HUES64 (cell line): Measurements from ENCODE around the gene IMMP2L.

Source experiments
- H3K27ac ChIP-seq: 2 replicates; pipeline ENCODE4 v1.7.0; 2013; ENCODE audit warnings: low read depth, low read length, inconsistent platforms
- H3K27me3 ChIP-seq: 2 replicates; pipeline ENCODE4 v1.6.1; 2013; ENCODE audit warnings: mild to moderate bottlenecking, low read length; ENCODE audit not compliant: insufficient read depth
- H3K36me3 ChIP-seq: 2 replicates; pipeline ENCODE4 v1.6.1; 2013; ENCODE audit warnings: mild to moderate bottlenecking, low read length; ENCODE audit not compliant: insufficient read depth
- H3K4me1 ChIP-seq: 2 replicates; pipeline ENCODE4 v1.6.1; 2013; ENCODE audit warnings: mild to moderate bottlenecking, low read length, moderate library complexity; ENCODE audit not compliant: insufficient read depth
- H3K4me3 ChIP-seq: 2 replicates; pipeline ENCODE4 v1.5.1; 2013; ENCODE audit warnings: mild to moderate bottlenecking, low read length, moderate library complexity
- H3K9ac ChIP-seq: 2 replicates; pipeline ENCODE4 v1.6.1; 2013; ENCODE audit warnings: mild to moderate bottlenecking, low read depth, low read length
- H3K9me3 ChIP-seq: 2 replicates; pipeline ENCODE4 v1.6.1; 2013; ENCODE audit warnings: low read depth, low read length; ENCODE audit not compliant: insufficient read depth
- WGBS: fragments of 150-250, 120-280 bp; methylation state at CpG from one replicate; pipeline ENCODE4 v1.1.7; 2013; ENCODE audit warnings: missing lambda C conversion rate; 5-methylcytosine and 5-hydroxymethylcytosine counted together

IMMP2L gene

GRCh38 chr7:111210996-111211395 is 351.3 kb downstream of the IMMP2L start:
- Histone ChIP-seq H3K27ac (no peak overlapping the region), H3K4me1 (peaks cover 7% of the 10 kb centered on the region; the same call in 1 of the 2 replicates), H3K27me3 (no peaks in the 10 kb centered on the region), H3K9ac (no peak overlapping the region), H3K9me3 (no peaks in the 10 kb centered on the region), H3K4me3 (no peak overlapping the region), H3K36me3 (no peaks in the 10 kb centered on the region)
- WGBS: 82% methylated on average over 3 of the region's 3 CpGs

- no peaks in the 10 kb centered on the region for H3K36me3 ChIP-seq
- no peak overlapping the region for H3K27ac ChIP-seq
- no peak overlapping the region for H3K9ac ChIP-seq
- no peaks in the 10 kb centered on the region for H3K9me3 ChIP-seq
- no peak overlapping the region for H3K4me3 ChIP-seq
- WGBS: 92% methylated on average over 1 of the region's 1 CpG
- H3K4me1 ChIP-seq: peaks cover 7% of the 10 kb centered on the region; the same call in 1 of the 2 replicates
- no peaks in the 10 kb centered on the region for H3K27me3 ChIP-seq
Observed at GRCh38 chr7:111210043-111210442, 352.2 kb downstream of the IMMP2L start.

GRCh38 chr7:111205251-111205650 is 357.0 kb downstream of the IMMP2L start:
- Histone ChIP-seq H3K36me3 (no peaks in the 10 kb centered on the region), H3K4me1 (no peaks in the 10 kb centered on the region), H3K9me3 (no peaks in the 10 kb centered on the region), H3K9ac (no peak overlapping the region), H3K4me3 (no peak overlapping the region), H3K27me3 (no peaks in the 10 kb centered on the region), H3K27ac (no peak overlapping the region)
- WGBS: 96% methylated on average over 1 of the region's 1 CpG

- Histone ChIP-seq H3K4me1 (no peaks in the 10 kb centered on the region), H3K4me3 (no peak overlapping the region), H3K27ac (no peak overlapping the region), H3K27me3 (no peaks in the 10 kb centered on the region), H3K36me3 (no peaks in the 10 kb centered on the region), H3K9me3 (no peaks in the 10 kb centered on the region), H3K9ac (no peak overlapping the region)
- WGBS: 97% methylated on average over 4 of the region's 4 CpGs
Observed at GRCh38 chr7:111202321-111202720, 360.0 kb downstream of the IMMP2L start.

- Histone ChIP-seq H3K9ac (no peak overlapping the region), H3K27me3 (no peaks in the 10 kb centered on the region), H3K4me1 (no peaks in the 10 kb centered on the region), H3K9me3 (no peaks in the 10 kb centered on the region), H3K27ac (no peak overlapping the region), H3K4me3 (no peak overlapping the region), H3K36me3 (no peaks in the 10 kb centered on the region)
Observed at GRCh38 chr7:111199643-111200042, 362.6 kb downstream of the IMMP2L start.

GRCh38 chr7:111198255-111198654 is 364.0 kb downstream of the IMMP2L start:
- no peaks in the 10 kb centered on the region for H3K36me3 ChIP-seq
- no peak overlapping the region for H3K9ac ChIP-seq
- no peak overlapping the region for H3K27ac ChIP-seq
- no peaks in the 10 kb centered on the region for H3K27me3 ChIP-seq
- 94% methylated on average over 4 of the region's 4 CpGs for WGBS
- no peak overlapping the region for H3K4me3 ChIP-seq
- H3K4me1 ChIP-seq: peaks cover 2% of the 10 kb centered on the region; the same call in 1 of the 2 replicates
- H3K9me3 ChIP-seq: no peaks in the 10 kb centered on the region

GRCh38 chr7:111196655-111197054 is 365.6 kb downstream of the IMMP2L start:
- H3K36me3 ChIP-seq: no peaks in the 10 kb centered on the region
- H3K27ac ChIP-seq: no peak overlapping the region
- no peak overlapping the region for H3K9ac ChIP-seq
- peaks cover 10% of the 10 kb centered on the region; the same call in 1 of the 2 replicates for H3K4me1 ChIP-seq
- H3K9me3 ChIP-seq: no peaks in the 10 kb centered on the region
- 97% methylated on average over 8 of the region's 8 CpGs for WGBS
- H3K27me3 ChIP-seq: no peaks in the 10 kb centered on the region
- no peak overlapping the region for H3K4me3 ChIP-seq

- H3K9me3 ChIP-seq: no peaks in the 10 kb centered on the region
- 65% methylated on average over 3 of the region's 3 CpGs for WGBS
- H3K9ac ChIP-seq: no peak overlapping the region
- no peaks in the 10 kb centered on the region for H3K36me3 ChIP-seq
- H3K4me1 ChIP-seq: peaks cover 10% of the 10 kb centered on the region; the same call in 1 of the 2 replicates
- H3K4me3 ChIP-seq: no peak overlapping the region
- no peak overlapping the region for H3K27ac ChIP-seq
- H3K27me3 ChIP-seq: no peaks in the 10 kb centered on the region
Observed at GRCh38 chr7:111192614-111193413, 369.5 kb downstream of the IMMP2L start.

GRCh38 chr7:111190804-111191203 is 371.5 kb downstream of the IMMP2L start:
- H3K4me3 ChIP-seq: no peak overlapping the region
- no peaks in the 10 kb centered on the region for H3K9me3 ChIP-seq
- peaks cover 10% of the 10 kb centered on the region; the same call in 1 of the 2 replicates for H3K4me1 ChIP-seq
- no peaks in the 10 kb centered on the region for H3K36me3 ChIP-seq
- 92% methylated on average over 2 of the region's 2 CpGs for WGBS
- H3K9ac ChIP-seq: no peak overlapping the region
- no peak overlapping the region for H3K27ac ChIP-seq
- no peaks in the 10 kb centered on the region for H3K27me3 ChIP-seq

GRCh38 chr7:111184987-111185386 is 377.3 kb downstream of the IMMP2L start:
- H3K9me3 ChIP-seq: no peaks in the 10 kb centered on the region
- H3K27me3 ChIP-seq: no peaks in the 10 kb centered on the region
- no peaks in the 10 kb centered on the region for H3K4me1 ChIP-seq
- H3K36me3 ChIP-seq: no peaks in the 10 kb centered on the region
- no peak overlapping the region for H3K4me3 ChIP-seq
- H3K27ac ChIP-seq: no peak overlapping the region
- no peak overlapping the region for H3K9ac ChIP-seq
- WGBS: 97% methylated on average over 2 of the region's 3 CpGs

GRCh38 chr7:111183321-111183720 is 379.0 kb downstream of the IMMP2L start:
- no peaks in the 10 kb centered on the region for H3K27me3 ChIP-seq
- H3K36me3 ChIP-seq: no peaks in the 10 kb centered on the region
- H3K4me3 ChIP-seq: no peak overlapping the region
- H3K9ac ChIP-seq: no peak overlapping the region
- H3K4me1 ChIP-seq: no peaks in the 10 kb centered on the region
- no peak overlapping the region for H3K27ac ChIP-seq
- no peaks in the 10 kb centered on the region for H3K9me3 ChIP-seq

GRCh38 chr7:111180338-111180737 is 382.0 kb downstream of the IMMP2L start:
- Histone ChIP-seq H3K27me3 (no peaks in the 10 kb centered on the region), H3K4me1 (no peaks in the 10 kb centered on the region)
- 80% methylated on average over 1 of the region's 1 CpG for WGBS

More at GRCh38 chr7:111180338-111180737, 382.0 kb downstream of the IMMP2L start:
- no peaks in the 10 kb centered on the region for H3K9me3 ChIP-seq
- H3K4me3 ChIP-seq: no peak overlapping the region
- H3K27ac ChIP-seq: no peak overlapping the region
- H3K36me3 ChIP-seq: no peaks in the 10 kb centered on the region
- H3K9ac ChIP-seq: no peak overlapping the region
